HG02943 (cell line): ENCODE data around the gene MLIP.

Experiments
- ATAC-seq: cut with Tn5 transposase; IDR thresholded peaks from one replicate; pipeline ENCODE4 v1.9.1; 2021; ENCODE audit warnings: mild to moderate bottlenecking, low read depth, moderate library complexity; ENCODE audit not compliant: unreplicated experiment

The MLIP gene

GRCh38 chr6:54310377-54311152 lies 199.3 kb downstream of the MLIP start:
- no peak for ATAC-seq

- ATAC-seq: no peak
Observed at GRCh38 chr6:54315656-54316055, 204.4 kb downstream of the MLIP start.
